Bone marrow (tissue), 2 donors: ENCODE data around the gene AFAP1L1.
A peak's percentile ranks its signal among the peaks of the same experiment; 100 is the strongest.
"Not testable (repeated sequence)": the region's sequence is repeated elsewhere in the genome, so short reads cannot be mapped to it uniquely, and the experiment has no call there.

Experiments
- DNase-seq, 2 donors: peaks; one replicate each; lab custom pipeline; 2025; lab: John Stamatoyannopoulos, UW

The AFAP1L1 gene

GRCh38 chr5:149261246-149261645 lies 10.4 kb upstream of the AFAP1L1 start:
- no peak for DNase-seq

- DNase-seq = no peak
Measured at GRCh38 chr5:149262315-149262714, 9.3 kb upstream of the AFAP1L1 start.

- no peak for DNase-seq
Measured at GRCh38 chr5:149264439-149265067, 7.1 kb upstream of the AFAP1L1 start.

- DNase-seq = no peak
Measured at GRCh38 chr5:149265068-149265465, 6.6 kb upstream of the AFAP1L1 start.

- DNase-seq = no peak
Measured at GRCh38 chr5:149265597-149265996, 6.1 kb upstream of the AFAP1L1 start.

GRCh38 chr5:149267241-149267973 lies 4.3 kb upstream of the AFAP1L1 start:
- no peak for DNase-seq

- peak in 1 of 2 donors; percentile 40 for DNase-seq
Measured at GRCh38 chr5:149268928-149269557, 2.6 kb upstream of the AFAP1L1 start.

- no peak for DNase-seq
Measured at GRCh38 chr5:149271195-149271715, 404 bp upstream of the AFAP1L1 start.

- not testable (repeated sequence) for DNase-seq
Measured at GRCh38 chr5:149272781-149273180, 1.1 kb downstream of the AFAP1L1 start.

- no peak for DNase-seq
Measured at GRCh38 chr5:149273237-149273636, 1.6 kb downstream of the AFAP1L1 start.

- DNase-seq = no peak
Measured at GRCh38 chr5:149273950-149274349, 2.3 kb downstream of the AFAP1L1 start.

GRCh38 chr5:149274939-149275338 lies 3.3 kb downstream of the AFAP1L1 start:
- DNase-seq = no peak

GRCh38 chr5:149277801-149278200 lies 6.1 kb downstream of the AFAP1L1 start:
- DNase-seq = no peak

GRCh38 chr5:149278451-149279210 lies 7.0 kb downstream of the AFAP1L1 start:
- DNase-seq = no peak

- no peak for DNase-seq
Measured at GRCh38 chr5:149279661-149280060, 8.0 kb downstream of the AFAP1L1 start.

- no peak for DNase-seq
Measured at GRCh38 chr5:149280124-149280523, 8.5 kb downstream of the AFAP1L1 start.

GRCh38 chr5:149280802-149281201 lies 9.1 kb downstream of the AFAP1L1 start:
- DNase-seq = no peak

GRCh38 chr5:149282027-149282965 lies 10.6 kb downstream of the AFAP1L1 start:
- no peak for DNase-seq

GRCh38 chr5:149282966-149283332 lies 11.3 kb downstream of the AFAP1L1 start:
- DNase-seq = no peak

GRCh38 chr5:149283626-149284480 lies 12.2 kb downstream of the AFAP1L1 start:
- no peak for DNase-seq
